OCI-LY7 (cell line): Measurements from ENCODE around the gene AGFG1. TPM values are rescaled to one million over a fixed set of nuclear protein-coding genes. Genes with fewer than 3 reads are reported as not detected.

Experiments
- BruUV-seq: library from RNA; stranded (reverse); fragments of 400-500 nt; replicated peaks from 2 replicates; lab custom pipeline; 2021; lab: Mats Ljungman, UMichigan
- CTCF ChIA-PET: fragments of 300-600 bp; sonication (Branson Sonifier 250); formaldehyde crosslinking; loops from one replicate; lab custom pipeline; 2022; ENCODE audit warnings: antibody characterized with exemption; ENCODE audit not compliant: unreplicated experiment; lab: Charles Lee
- POLR2A ChIA-PET: fragments of 300-600 bp; sonication (Branson Sonifier 250); formaldehyde crosslinking; loops from one replicate; lab custom pipeline; 2022; ENCODE audit warnings: antibody characterized with exemption; lab: Charles Lee
- DNase-seq: peaks from one replicate; pipeline ENCODE4 v3.0.0-alpha.2; 2015; ENCODE audit warnings: low spot score
- H2AFZ ChIP-seq: fragments of 200-600 bp; sonication (generic), shearing (Covaris generic); 2 replicates; pipeline ENCODE4 v1.6.1; 2014; ENCODE audit warnings: mild to moderate bottlenecking, antibody characterized with exemption, low read length, moderate library complexity
- H3K27ac ChIP-seq: fragments of 200-600 bp; sonication (generic); 2 replicates; pipeline ENCODE4 v1.5.1; 2014; ENCODE audit warnings: mixed run types, low read depth, mild to moderate bottlenecking, moderate library complexity, low read length, inconsistent platforms; ENCODE audit not compliant: poor library complexity, severe bottlenecking
- H3K36me3 ChIP-seq: fragments of 200-600 bp; sonication (generic); 2 replicates; pipeline ENCODE4 v1.6.1; 2014; ENCODE audit warnings: mild to moderate bottlenecking, antibody characterized with exemption, low read length, moderate library complexity, mixed read lengths; ENCODE audit not compliant: insufficient read depth
- H3K4me1 ChIP-seq: fragments of 200-600 bp; sonication (generic); 2 replicates; pipeline ENCODE4 v1.5.1; 2014; ENCODE audit warnings: mild to moderate bottlenecking, low read length; ENCODE audit not compliant: insufficient read depth, poor library complexity, severe bottlenecking
- H3K4me2 ChIP-seq: fragments of 200-600 bp; sonication (generic); 2 replicates; pipeline ENCODE4 v1.6.1; 2014; ENCODE audit warnings: mild to moderate bottlenecking, low read length
- H3K4me3 ChIP-seq: fragments of 200-600 bp; sonication (generic); 2 replicates; pipeline ENCODE4 v1.5.1; 2014; ENCODE audit warnings: mild to moderate bottlenecking, low read depth, low read length; ENCODE audit not compliant: poor library complexity, severe bottlenecking
- H3K79me2 ChIP-seq: fragments of 200-600 bp; sonication (generic); 2 replicates; pipeline ENCODE4 v1.6.1; 2016; ENCODE audit warnings: low read depth, mild to moderate bottlenecking, low read length, moderate library complexity, mixed read lengths; ENCODE audit not compliant: insufficient read depth
- H3K9me2 ChIP-seq: fragments of 200-600 bp; sonication (generic); 2 replicates; pipeline ENCODE4 v1.6.1; 2016; ENCODE audit warnings: mild to moderate bottlenecking, low read length, mixed read lengths; ENCODE audit not compliant: insufficient read depth
- H3K9me3 ChIP-seq: fragments of 200-600 bp; sonication (generic); 2 replicates; pipeline ENCODE4 v1.6.1; 2014; ENCODE audit warnings: mild to moderate bottlenecking, mixed run types, low read length, mixed read lengths
- H4K20me1 ChIP-seq: fragments of 200-600 bp; sonication (generic); 2 replicates; pipeline ENCODE4 v1.6.1; 2014; ENCODE audit warnings: mild to moderate bottlenecking, antibody characterized with exemption, low read length, moderate library complexity, mixed read lengths; ENCODE audit not compliant: insufficient read depth
- EZH2phosphoT487 ChIP-seq: fragments of 200-600 bp; sonication (generic); IDR thresholded peaks from 2 replicates; pipeline ENCODE4 v1.6.1; 2018; ENCODE audit warnings: low read depth, borderline replicate concordance, mild to moderate bottlenecking, mixed run types, antibody characterized with exemption, low read length, moderate library complexity, mixed read lengths
- intact Hi-C: fragments of 100-400 bp; cut with micrococcal nuclease; formaldehyde crosslinking; loops from one replicate; pipeline ENCODE4 v1.10.0; 2022; ENCODE audit not compliant: unreplicated experiment
- total RNA-seq, 2 experiments: library from RNA; depleted of rRNA in 1 of 2; stranded (reverse); fragments of >200 nt in 1 of 2; shearing (Covaris generic) in 1 of 2; gene quantifications; 2 replicates each; pipeline ENCODE4 v1.2.3, GENCODE V29; 2014 to 2022
- TF ChIP-seq, protein P1 (sequence below): fragments of 200-600 bp; sonication (generic); conservative IDR thresholded peaks from 2 replicates; pipeline ENCODE4 v1.5.1; 2014; ENCODE audit warnings: mild to moderate bottlenecking, antibody characterized with exemption, low read length, moderate library complexity, mixed read lengths

The AGFG1 gene
- total RNA-seq, 2 experiments from 2014 or later, result 37.6 to 65.4 TPM

DNA sequence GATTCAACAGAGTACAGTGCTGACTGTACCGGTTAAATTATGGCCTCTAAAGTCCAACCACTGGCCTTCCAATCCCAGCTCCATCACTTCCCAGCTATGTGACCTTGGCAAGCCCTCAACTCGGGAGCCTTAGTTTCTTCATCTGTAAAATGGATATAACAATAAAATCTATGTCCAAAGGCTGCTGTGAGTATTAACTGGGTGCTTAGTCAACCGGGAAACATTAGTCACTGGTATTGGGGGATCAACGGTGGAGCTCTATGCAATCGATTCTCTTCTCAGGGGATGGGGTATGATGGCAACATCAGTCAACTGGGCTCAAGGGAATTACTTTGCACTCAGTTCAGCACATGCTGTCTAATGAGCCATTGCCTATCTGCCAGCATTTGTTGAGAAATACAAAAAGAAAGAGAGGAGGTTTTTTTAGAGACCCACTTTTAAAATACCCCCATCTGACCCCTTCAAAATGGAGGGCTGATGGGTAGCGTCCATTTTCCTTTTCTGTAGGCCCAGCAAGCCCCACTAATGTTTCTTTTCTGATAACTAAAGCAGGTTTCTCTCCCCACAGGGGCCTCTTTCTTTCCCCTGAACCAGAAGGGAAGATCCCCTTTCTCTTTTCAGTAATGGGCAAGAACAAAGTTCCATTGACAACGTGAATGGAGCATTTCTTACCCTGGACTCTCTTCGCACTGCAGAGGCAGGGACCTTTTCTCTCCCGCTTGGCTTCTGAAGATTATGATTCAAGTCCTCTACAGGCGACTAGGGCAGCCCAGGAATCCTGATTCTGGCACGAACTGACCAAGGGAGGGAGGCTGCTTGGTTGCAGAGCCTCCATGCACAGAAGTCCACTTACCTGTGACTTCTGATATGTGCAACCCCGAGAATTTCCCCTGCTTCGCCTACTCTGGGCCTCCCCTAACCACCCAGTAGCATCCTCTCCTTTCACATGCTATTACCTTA is 8.7 kb upstream of the AGFG1 start:
- H3K27ac ChIP-seq, result no peak overlapping the region
- DNase-seq, result no peak
- H3K79me2 ChIP-seq, result no peaks in the 10 kb centered on the region
- BruUV-seq, result no TSS peak
- no peaks in the 10 kb centered on the region for H4K20me1 ChIP-seq
- no peak overlapping the region for H3K4me2 ChIP-seq
- H2AFZ ChIP-seq, result no peak overlapping the region
- no peaks in the 10 kb centered on the region for H3K9me2 ChIP-seq
- no peaks in the 10 kb centered on the region for H3K4me1 ChIP-seq
- no peak overlapping the region for H3K4me3 ChIP-seq
- H3K36me3 ChIP-seq, result no peaks in the 10 kb centered on the region
- ChIA-PET CTCF (no interaction called here), POLR2A (no interaction called here)
- TF ChIP-seq, protein P1, sequence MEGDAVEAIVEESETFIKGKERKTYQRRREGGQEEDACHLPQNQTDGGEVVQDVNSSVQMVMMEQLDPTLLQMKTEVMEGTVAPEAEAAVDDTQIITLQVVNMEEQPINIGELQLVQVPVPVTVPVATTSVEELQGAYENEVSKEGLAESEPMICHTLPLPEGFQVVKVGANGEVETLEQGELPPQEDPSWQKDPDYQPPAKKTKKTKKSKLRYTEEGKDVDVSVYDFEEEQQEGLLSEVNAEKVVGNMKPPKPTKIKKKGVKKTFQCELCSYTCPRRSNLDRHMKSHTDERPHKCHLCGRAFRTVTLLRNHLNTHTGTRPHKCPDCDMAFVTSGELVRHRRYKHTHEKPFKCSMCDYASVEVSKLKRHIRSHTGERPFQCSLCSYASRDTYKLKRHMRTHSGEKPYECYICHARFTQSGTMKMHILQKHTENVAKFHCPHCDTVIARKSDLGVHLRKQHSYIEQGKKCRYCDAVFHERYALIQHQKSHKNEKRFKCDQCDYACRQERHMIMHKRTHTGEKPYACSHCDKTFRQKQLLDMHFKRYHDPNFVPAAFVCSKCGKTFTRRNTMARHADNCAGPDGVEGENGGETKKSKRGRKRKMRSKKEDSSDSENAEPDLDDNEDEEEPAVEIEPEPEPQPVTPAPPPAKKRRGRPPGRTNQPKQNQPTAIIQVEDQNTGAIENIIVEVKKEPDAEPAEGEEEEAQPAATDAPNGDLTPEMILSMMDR, result no peak
- TF ChIP-seq EZH2phosphoT487, result no peak
- H3K9me3 ChIP-seq, result no peaks in the 10 kb centered on the region
- intact Hi-C loops, result no loop called here

- no peak for TF ChIP-seq EZH2phosphoT487
- TF ChIP-seq, protein P1, result no peak
- H2AFZ ChIP-seq, result no peak overlapping the region
- no peak overlapping the region for H3K27ac ChIP-seq
- no peak overlapping the region for H3K4me3 ChIP-seq
- no peak for DNase-seq
- CTCF ChIA-PET, result no interaction called here
- H3K9me2 ChIP-seq, result no peaks in the 10 kb centered on the region
- POLR2A ChIA-PET, result interaction anchor here (1.6 kb wide), 1 partner anchor 10 kb away, joined by 5 read pairs; no protein-coding TSS in a partner anchor
- no peaks in the 10 kb centered on the region for H3K9me3 ChIP-seq
- H3K4me2 ChIP-seq, result no peak overlapping the region
- intact Hi-C loops, result no loop called here
- H3K79me2 ChIP-seq, result no peaks in the 10 kb centered on the region
- no peaks in the 10 kb centered on the region for H3K36me3 ChIP-seq
- H3K4me1 ChIP-seq, result no peaks in the 10 kb centered on the region
- H4K20me1 ChIP-seq, result no peaks in the 10 kb centered on the region
- no TSS peak for BruUV-seq
These were observed 7.6 kb upstream of the AGFG1 start for GRCh38 chr2:227464361-227464760.

- no peaks in the 10 kb centered on the region for H3K79me2 ChIP-seq
- H3K4me1 ChIP-seq, result no peaks in the 10 kb centered on the region
- no peak overlapping the region for H3K4me3 ChIP-seq
- H2AFZ ChIP-seq, result no peak overlapping the region
- BruUV-seq, result no TSS peak
- H3K9me3 ChIP-seq, result no peaks in the 10 kb centered on the region
- POLR2A ChIA-PET, result interaction anchor here (1.1 to 1.6 kb wide), 2 partner anchors 10 to 96 kb away, joined by 3 to 5 read pairs; no protein-coding TSS in a partner anchor
- H3K27ac ChIP-seq, result no peak overlapping the region
- DNase-seq, result no peak
- no peaks in the 10 kb centered on the region for H4K20me1 ChIP-seq
- H3K9me2 ChIP-seq, result no peaks in the 10 kb centered on the region
- CTCF ChIA-PET, result interaction anchor here (0.6 kb wide), 1 partner anchor 311 kb away, joined by 5 read pairs; no protein-coding TSS in a partner anchor
- no peak overlapping the region for H3K4me2 ChIP-seq
- no peaks in the 10 kb centered on the region for H3K36me3 ChIP-seq
- intact Hi-C loops, result no loop called here
- TF ChIP-seq, protein P1, result no peak
- TF ChIP-seq EZH2phosphoT487, result no peak
These were observed 7.1 kb upstream of the AGFG1 start for GRCh38 chr2:227464851-227465250.
